KOPT-K1 (cell line): ENCODE results near the gene CALHM3.

Experiments
- H3K27ac ChIP-seq: fragments of 200-600 bp; sonication (generic); 2 replicates; pipeline ENCODE4 v1.5.1; 2016; ENCODE audit warnings: antibody characterized with exemption, mild to moderate bottlenecking, low read depth, low read length; ENCODE audit not compliant: poor library complexity, severe bottlenecking
- H3K36me3 ChIP-seq: fragments of 200-600 bp; sonication (generic); 2 replicates; pipeline ENCODE4 v1.5.1; 2017; ENCODE audit warnings: antibody characterized with exemption, mild to moderate bottlenecking, low read length, moderate library complexity; ENCODE audit not compliant: insufficient read depth
- H3K9me3 ChIP-seq: fragments of 200-600 bp; sonication (generic); 2 replicates; pipeline ENCODE4 v1.5.1; 2017; ENCODE audit warnings: antibody characterized with exemption, low read length, mild to moderate bottlenecking; ENCODE audit not compliant: insufficient read depth, poor library complexity, severe bottlenecking

The CALHM3 gene

DNA sequence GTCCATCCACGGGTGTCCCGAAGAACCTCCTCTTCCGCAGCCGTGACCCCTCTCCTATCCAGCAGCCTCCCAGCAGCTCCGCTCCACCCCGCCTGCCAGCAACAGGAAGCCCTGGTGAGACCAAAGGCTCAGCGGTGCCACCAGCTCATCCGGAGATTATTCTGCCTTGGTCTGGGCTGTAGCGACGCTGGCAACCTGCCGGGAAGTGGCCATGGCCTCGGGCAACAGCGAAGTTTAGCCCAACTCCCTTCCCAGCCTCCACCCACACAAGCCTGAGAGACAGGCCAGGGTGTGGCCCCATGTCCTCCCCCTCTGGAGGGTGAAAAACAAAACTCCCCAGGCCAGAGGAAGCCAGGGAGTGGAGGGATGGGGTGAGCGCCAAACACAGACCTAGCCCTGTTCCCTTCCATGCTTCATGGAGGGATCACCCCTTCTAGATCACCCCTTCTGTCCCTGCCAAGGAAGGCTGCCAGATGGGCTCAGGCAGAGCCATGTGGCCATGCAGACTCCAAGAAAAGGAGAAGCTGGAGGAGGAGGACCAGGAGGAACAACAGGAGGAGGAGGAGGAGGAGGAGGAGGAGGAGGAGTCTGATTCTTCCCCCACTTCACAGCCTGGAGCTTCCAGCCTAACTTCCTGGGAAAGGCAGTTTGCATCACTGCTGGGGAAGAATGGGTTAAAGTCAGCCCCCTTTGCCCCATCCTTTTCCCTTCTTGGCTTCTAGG, 27.8 kb downstream of the CALHM3 start:
- Histone ChIP-seq H3K27ac (peak overlapping the region; percentile 73), H3K36me3 (peaks cover 41% of the 10 kb centered on the region), H3K9me3 (no peaks in the 10 kb centered on the region)

GRCh38 chr10:103450201-103450695, 28.8 kb downstream of the CALHM3 start:
- peak overlapping the region; percentile 73 for H3K27ac ChIP-seq
- H3K9me3 ChIP-seq = no peaks in the 10 kb centered on the region
- H3K36me3 ChIP-seq = peaks cover 51% of the 10 kb centered on the region

DNA sequence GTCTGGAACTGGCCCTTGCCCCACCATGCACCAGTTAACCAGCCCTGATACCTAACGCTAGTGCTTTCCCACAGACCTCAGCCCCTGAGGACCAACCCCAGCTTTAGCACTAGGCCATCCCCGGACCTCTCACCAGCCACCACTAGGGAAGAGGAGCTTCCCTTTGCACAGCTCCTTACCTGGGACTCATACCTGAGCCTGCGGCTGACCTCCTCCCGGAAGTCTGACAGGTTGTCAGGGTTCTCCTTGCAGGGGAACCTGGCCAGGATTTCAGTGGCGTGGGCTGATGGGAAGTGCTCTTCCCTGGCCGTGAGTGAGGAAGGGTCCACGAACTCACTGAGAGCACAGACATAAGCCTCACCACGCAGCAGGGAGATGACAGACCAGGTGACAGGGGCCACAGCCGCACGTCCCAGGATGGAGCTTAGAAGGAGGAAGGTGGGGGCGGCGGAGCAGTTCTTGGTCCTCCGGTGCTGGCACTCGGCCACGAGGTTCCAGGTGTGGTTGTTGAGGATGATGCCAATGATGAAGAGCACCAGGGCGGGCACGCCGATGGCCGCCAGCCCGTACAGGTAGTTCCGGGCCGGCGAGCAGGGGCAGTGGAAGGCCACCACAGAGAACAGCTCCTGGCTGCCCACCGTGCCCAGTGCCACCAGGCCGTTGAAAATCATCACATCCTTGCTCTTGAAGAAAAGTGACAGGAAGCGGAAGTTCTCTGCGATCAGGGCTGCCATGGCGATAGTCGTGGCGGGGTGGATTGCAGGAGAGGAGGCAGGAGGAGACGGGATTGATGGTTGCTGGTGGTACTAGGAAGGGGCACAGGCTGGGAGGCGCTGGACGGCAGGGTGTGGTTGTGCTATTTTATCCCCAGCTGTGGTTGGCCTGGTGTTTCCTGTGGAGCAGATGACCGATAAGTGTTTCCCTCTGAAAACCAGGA, 29.6 kb downstream of the CALHM3 start:
- H3K36me3 ChIP-seq = peaks cover 59% of the 10 kb centered on the region
- no peak overlapping the region for H3K27ac ChIP-seq
- H3K9me3 ChIP-seq = no peaks in the 10 kb centered on the region

DNA sequence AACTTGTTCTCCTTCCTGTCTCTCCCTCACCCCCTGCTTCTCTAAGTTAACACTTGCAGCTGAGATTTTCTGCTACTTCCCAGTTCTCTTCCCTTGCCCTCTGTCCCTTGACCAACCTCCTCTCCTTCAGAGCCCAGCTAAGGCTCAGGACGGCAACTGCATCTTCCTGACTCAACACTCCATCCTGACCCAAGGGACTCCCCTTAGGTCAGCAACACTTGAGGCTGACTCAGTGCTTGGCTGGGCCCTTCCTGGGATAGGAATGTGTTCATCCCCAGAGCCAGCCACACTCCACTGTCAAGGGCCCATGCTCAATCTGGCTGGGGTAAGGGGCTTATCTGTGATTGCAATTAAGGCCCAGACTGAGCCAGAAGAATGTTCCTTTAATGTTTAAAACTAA, 30.3 kb downstream of the CALHM3 start:
- Histone ChIP-seq H3K9me3 (no peaks in the 10 kb centered on the region), H3K36me3 (peaks cover 66% of the 10 kb centered on the region), H3K27ac (no peak overlapping the region)

- H3K27ac ChIP-seq = no peak overlapping the region
- peaks cover 82% of the 10 kb centered on the region for H3K36me3 ChIP-seq
- no peaks in the 10 kb centered on the region for H3K9me3 ChIP-seq
Observed at GRCh38 chr10:103447187-103447586, 31.9 kb downstream of the CALHM3 start.

DNA sequence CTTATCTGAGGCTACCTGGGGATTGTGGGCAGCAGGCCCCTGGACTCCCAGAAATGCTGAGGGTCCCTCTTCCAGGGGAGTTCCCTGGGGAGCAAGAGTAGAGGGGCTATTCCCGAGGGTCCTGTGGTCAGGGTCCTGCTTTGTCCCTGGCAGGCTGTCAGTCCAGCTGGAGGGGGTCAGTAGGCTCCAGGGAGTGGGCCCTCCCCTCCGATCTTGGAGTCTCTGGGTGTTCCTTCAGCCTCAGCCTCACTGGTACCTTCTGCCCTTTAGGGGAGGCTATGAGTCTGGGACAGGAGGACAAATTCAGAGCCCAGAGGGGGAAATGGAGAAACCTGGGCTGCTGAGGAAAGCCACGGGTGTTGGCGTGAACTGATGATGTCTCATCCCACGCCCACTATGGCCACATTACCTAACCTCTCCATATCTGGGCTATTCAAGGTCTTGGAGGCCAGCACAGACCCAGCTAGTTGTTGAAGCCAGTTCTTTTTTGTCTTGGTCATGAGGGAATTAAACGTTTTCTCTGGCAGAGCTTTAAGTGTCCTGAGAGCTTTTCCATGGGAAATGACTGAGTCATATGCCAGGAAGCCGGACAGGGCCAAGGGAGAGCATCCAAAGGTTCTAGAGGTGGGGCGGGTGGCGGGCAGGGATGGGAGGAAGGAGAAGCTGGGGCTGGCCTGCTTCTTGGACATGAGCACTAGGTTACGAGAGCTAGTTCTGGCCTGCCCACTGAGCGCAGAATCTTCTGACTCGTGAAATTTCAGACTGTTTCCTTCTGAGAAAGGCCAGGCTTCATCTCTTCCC, 33.1 kb downstream of the CALHM3 start:
- no peaks in the 10 kb centered on the region for H3K9me3 ChIP-seq
- no peak overlapping the region for H3K27ac ChIP-seq
- peaks cover 94% of the 10 kb centered on the region for H3K36me3 ChIP-seq

DNA sequence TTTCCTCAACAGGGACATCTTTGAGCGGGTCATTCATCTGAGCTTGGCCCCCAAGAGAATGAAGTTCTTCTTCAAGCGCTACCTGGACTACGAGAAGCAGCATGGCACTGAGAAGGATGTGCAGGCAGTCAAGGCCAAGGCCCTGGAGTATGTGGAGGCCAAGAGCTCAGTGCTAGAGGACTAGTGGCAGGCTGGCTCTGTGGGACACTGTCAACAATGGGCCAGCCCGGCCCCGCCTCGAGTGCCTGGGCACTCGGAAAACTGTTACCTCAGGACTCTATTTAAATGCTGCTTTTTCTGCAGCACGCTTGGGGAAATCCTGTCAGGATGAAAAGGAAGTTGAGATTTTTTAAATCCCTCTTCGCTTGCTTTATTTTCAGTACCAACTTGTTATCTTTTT, 33.7 kb downstream of the CALHM3 start:
- Histone ChIP-seq H3K36me3 (peaks cover 99% of the 10 kb centered on the region), H3K27ac (no peak overlapping the region), H3K9me3 (no peaks in the 10 kb centered on the region)

DNA sequence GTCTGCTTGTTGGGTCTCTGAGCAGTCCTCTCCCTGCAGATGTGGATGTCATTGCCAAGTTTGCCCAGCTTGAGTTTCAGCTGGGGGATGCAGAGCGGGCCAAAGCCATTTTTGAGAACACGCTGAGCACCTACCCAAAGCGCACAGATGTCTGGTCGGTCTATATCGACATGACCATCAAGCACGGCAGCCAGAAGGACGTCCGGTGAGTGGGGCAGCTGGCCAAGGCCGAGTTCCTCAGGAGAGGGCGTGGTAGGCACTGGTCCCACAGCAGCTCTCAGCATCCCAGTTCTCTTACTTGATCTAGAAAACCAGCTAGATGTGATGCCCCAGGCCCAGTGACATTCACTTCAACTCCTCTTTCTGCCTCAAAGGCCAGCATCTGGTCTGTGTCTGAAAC, 34.6 kb downstream of the CALHM3 start:
- Histone ChIP-seq H3K9me3 (no peaks in the 10 kb centered on the region), H3K36me3 (peaks cover 99% of the 10 kb centered on the region), H3K27ac (no peak overlapping the region)

DNA sequence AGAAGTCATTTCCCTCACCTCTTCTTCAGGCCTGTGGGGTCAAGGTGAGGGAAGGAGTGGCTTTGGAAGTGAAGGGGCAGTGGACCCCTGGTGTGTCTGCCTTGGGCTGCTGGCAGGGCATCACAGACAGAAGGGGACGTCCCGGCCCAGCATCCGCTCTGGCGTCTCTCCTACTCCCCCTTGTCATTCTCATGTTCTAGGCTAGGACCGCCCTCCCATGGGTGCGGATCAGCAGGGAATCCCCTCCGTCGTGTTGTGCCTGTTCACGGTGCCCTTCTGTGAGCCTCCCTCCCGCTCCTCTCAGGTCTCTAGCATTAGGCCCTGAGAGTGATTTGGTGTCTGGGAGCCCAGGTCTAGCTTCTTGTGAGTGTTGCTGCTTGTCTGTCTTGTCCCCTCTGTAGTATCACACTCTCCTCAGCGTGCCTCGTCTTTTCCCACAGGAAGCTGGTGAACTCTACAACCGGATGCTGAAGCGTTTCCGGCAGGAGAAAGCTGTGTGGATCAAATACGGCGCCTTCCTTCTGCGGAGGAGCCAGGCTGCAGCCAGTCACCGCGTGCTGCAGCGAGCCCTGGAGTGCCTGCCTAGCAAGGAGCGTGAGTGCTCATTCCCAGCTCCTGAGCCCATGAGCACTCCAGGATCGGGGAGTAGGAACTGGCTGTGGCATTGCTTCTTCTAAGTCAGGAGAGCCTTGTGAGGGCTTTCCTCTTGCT, 35.4 kb downstream of the CALHM3 start:
- Histone ChIP-seq H3K27ac (no peak overlapping the region), H3K36me3 (peaks cover 99% of the 10 kb centered on the region), H3K9me3 (no peaks in the 10 kb centered on the region)

DNA sequence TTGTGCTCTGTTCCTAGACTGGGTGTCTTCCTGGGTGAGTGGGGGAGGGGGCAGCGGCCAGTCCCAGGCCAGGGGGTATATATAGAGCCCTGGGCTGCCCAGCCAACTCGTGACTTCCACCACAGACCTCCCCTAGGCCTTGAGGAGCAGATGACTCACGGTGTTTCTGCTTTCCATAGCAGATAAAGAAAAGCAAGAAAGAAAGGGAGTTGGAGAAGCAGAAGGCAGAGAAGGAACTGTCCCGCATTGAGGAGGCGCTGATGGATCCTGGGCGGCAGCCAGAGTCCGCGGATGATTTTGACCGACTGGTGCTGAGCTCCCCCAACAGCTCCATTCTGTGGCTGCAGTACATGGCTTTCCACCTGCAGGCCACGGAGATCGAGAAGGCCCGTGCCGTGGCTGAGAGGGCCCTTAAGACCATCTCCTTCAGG, 37.0 kb downstream of the CALHM3 start:
- Histone ChIP-seq H3K9me3 (no peaks in the 10 kb centered on the region), H3K36me3 (peaks cover 98% of the 10 kb centered on the region), H3K27ac (no peak overlapping the region)

DNA sequence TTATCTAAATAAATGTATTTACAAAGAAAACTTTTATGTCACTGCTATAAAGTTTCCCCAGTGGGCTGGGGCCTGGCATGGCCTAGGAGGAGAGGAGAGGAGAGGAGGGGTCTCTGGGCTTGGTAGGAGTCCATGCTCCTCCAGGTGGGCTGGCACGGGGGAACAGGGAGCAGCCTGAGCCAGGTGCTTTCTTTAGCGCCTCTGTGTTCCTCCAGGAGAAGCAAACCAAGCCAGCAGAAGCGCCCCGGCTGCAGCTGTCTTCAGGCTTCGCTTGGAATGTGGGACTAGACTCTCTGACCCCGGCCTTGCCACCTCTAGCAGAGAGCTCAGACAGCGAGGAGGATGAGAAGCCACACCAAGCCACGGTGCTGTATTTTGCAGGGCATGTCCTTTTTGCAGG, 37.4 kb downstream of the CALHM3 start:
- no peak overlapping the region for H3K27ac ChIP-seq
- H3K9me3 ChIP-seq = no peaks in the 10 kb centered on the region
- H3K36me3 ChIP-seq = peaks cover 98% of the 10 kb centered on the region

- Histone ChIP-seq H3K9me3 (no peaks in the 10 kb centered on the region), H3K27ac (no peak overlapping the region), H3K36me3 (peaks cover 98% of the 10 kb centered on the region)
Observed at GRCh38 chr10:103441206-103441605, 37.8 kb downstream of the CALHM3 start.

DNA sequence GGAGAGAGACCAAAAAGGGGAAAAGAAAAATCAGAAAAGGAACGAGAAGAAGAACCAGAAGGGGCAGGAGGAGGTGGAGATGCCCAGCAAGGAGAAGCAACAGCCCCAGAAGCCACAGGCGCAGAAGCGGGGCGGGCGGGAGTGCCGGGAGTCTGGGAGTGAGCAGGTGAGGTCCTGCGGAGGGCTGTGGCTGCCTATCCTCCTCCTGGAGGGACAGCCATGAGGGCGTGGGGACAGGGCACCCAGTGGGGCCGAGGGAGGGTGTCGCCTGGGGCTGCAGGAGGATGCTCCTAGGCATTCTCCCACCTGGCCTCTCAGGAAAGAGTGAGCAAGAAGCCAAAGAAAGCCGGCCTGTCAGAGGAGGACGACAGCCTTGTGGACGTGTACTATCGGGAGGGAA, 38.6 kb downstream of the CALHM3 start:
- Histone ChIP-seq H3K36me3 (peaks cover 98% of the 10 kb centered on the region), H3K9me3 (no peaks in the 10 kb centered on the region), H3K27ac (no peak overlapping the region)

DNA sequence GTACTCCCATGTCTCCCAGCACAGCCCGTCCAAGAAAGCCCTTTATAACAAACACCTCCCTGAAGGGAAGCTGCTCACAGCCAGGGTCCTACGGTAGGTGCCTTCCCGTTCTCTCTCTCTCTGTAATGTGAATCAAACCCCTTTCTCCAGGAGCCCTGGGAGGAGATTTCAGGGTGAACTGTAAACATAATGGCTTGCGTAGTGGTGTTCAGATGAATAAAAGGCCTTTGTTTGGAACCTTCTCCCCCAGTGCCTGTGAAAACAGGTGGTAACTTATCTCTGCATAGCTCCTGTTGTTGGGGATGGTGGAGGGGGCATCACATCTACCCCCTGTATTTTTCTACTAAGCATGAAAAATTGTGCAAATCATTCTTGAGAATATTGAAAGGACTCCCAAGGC, 39.3 kb downstream of the CALHM3 start:
- peaks cover 97% of the 10 kb centered on the region for H3K36me3 ChIP-seq
- H3K27ac ChIP-seq = no peak overlapping the region
- H3K9me3 ChIP-seq = no peaks in the 10 kb centered on the region
